ENCODE results near the gene L3HYPDH.
A peak's percentile ranks its signal among the peaks of the same experiment; 100 is the strongest.

Gene L3HYPDH

DNA sequence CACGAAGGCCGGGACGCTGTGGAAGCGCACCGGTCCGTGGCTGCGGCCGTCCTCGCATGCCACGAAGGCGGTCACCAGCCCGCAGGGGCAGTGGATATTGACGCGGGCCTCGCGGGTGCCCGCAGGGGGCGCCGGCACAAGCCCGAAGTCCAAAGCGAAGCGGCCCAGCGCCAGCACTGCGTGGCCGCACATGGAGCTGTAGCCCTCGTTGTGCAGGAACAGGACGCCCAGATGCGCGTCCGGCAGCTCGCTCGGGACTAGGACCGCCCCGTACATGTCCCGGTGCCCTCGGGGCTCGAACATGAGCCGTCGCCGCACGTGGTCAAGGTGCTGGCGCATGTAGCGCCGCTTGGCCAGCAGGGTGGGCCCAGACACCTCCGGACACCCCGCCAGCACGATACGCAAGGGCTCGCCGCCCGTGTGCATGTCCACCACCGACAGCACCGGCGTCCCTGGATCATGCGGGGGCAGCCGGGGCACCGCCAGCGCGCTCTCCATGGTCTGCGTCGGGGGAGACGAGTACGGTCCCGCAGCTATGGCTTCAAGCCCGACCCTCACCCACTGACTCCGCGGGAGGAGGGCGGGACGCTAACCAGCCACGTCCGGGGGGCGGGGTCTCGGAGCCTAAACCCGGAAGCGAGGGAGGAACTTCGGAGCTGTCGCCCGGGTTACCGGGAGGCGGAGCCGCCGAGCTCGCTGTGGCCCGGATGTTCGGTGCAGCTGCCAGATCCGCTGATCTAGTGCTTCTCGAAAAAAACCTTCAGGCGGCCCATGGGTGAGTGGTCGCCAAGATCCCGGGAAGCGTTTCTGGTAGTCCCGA lies at the start of gene L3HYPDH, which contains the start of gene JKAMP:
TSS of gene L3HYPDH (minus strand) at position 590 of the 820 bp plus-strand sequence. CDS start at position 498, 92 bp downstream.
TSS of gene JKAMP (plus strand) at position 699 of the 820 bp plus-strand sequence. CDS start at position 772, 73 bp downstream.
- peak; percentile 66 for DNase-seq (ENCODE audit: low read depth)

DNA sequence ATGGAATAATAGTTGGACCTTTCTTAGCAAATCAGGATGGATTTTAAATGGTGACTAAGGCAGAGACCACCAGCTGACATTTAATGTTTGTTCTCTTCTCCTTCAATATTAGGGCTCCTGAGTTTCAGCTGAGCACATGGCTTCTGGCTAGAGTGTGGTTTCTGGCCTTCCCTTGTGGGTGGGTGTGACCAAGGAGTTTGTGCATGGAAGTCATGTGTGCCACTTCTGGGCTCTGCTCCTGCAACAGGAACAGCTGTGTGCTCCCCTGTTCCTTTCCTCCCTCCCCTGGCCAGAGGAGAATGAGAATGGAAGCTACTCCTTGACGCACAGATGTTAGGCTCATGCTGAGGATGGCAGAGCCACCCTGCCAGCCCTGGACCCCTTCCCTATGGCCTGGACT lies 48.2 kb upstream of the L3HYPDH start:
- no peak for DNase-seq (ENCODE audit: low read depth)

DNA sequence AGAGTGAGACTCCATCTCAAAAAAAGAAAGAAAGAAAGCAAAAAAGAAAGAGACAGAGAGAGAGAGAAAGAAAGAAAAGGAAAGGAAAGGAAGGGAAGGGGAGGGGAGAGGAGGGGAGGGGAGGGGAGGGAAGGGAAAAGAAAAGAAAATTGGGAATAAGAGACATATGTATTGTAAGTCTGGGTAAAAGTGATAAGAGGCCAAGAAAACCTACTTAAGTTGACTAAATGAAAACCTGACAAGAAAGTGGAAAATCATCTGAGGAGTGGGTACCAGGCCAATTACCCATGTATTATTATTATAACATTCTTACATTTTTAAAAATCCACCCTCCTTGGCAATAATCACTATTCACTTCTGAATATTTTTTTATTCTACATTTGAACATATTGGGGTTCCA lies 46.1 kb upstream of the L3HYPDH start:
- no peak for DNase-seq (ENCODE audit: low read depth)

DNA sequence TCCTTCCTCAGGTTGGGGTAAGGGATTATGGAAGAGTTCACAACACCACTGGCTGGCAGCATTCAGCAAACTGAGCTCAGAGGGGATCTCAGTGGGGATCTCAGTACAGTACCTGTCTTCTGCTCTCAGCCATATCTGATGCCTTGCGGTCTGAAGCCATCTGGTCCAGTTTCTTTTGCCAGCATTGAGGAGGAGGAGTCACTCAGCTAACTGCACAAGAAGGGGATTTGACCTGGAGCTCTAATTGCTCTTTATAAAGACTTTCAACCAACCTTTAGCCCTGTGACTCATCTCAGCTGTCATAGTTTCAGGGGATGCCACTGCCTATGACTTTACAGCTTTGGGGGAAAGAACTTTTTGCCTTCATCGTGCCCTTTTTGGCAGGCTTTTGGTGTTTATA lies 45.0 kb upstream of the L3HYPDH start:
- DNase-seq (ENCODE audit: low read depth): no peak

DNA sequence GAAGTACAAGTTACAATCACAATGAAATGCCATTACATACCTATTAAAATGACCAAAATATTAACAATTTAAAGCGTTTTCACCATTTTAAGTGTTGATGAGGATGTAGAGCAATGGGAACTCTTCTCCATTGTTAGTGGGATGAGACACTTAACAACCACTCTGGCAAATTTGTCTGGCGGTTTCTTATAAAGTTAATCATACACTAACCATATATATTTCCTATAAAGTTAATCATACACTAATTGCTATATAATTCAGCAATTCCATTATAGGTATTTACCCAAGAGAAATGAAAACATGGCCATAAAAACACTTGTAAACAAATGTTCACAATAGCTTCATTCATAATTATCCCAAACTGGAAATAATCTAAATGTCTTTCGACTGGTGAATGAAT lies 36.0 kb upstream of the L3HYPDH start:
- DNase-seq (ENCODE audit: low read depth): no peak

DNA sequence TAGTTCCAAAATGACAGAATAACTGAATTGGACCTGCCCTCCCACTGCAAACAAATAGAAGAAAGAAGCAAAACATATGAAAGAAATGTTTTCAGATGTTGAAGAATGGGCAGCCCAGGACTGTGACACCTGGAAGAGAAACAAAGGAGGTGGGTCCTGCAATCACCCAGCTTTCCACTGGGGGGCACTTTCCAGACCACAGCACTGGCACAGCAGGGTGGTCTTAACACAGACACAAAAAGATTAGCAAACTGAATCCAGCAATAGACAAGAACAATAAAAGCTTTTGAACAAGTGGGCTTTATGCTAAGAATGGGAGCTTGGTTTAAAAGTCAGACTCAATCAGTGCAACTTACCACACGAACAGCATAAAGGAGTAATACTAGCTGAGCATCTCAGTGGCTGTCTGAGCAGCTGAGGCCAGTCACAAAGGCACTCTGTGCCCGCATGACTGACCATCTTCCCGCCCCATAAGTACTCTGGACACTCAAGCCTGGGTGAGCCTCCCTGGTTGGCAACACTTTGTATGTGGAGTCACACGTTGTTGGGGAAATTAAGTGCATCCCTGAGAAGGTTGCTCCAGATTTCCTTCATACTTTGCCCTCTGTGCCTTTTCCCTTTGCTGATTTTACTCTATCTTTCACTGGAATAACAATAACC lies 27.8 kb upstream of the L3HYPDH start:
- no peak for DNase-seq (ENCODE audit: low read depth)

DNA sequence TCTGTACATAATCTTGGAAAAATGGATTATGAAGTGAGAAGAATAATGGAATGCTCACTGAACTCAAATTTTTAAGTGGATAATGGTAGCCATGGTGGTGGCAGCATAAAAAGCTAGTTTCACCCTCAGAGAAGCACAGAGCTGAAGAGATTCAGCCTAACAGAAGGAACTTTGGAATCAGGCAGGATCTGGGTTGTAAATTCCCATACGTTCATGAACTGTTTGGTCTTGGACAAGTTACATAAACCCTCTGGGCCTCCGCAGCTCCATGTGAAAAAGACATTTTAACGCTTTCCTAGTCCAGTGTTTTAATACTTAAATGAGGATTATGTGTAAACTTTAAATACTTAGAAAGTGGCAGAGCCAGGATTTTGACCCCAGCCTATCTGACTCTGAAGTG lies 26.8 kb upstream of the L3HYPDH start:
- no peak for DNase-seq (ENCODE audit: low read depth)

DNA sequence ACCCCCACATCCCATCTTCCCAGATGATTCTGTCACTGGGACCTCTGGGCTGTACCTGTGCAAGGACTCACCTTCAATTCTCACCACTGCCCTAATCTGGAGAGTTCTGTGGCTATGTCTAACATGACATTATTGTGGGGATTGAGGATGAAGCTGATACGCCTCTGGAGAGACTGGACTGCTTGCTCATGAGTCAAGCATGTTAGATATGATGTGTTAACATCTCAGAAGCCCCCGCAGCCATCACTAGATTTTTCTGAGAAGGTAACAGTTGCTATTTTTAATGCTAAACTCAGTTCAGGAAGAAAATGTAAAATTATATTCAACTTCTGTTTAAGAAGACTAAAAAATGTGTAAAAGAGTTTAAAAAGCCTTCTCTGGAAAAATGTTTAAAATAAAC lies 25.8 kb upstream of the L3HYPDH start:
- no peak for DNase-seq (ENCODE audit: low read depth)

DNA sequence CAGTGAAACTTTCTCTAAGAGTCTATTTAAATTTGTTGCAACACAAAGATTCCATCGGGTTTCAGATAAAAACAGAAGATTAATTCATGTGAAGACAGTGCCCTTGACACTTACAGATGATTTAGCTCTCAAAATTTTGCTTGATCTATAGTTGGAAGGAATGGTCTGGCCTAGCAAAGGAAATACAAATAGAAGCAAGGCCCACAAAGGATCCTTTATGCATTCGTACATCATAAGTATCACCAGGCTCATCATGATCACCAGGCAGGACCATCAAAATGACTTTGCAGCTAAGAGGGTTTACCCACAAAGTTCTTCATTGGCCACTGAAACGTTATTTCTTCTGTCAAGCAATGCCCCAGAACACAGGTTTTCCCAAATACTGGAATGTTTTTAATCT lies 24.9 kb upstream of the L3HYPDH start:
- DNase-seq (ENCODE audit: low read depth): no peak

DNA sequence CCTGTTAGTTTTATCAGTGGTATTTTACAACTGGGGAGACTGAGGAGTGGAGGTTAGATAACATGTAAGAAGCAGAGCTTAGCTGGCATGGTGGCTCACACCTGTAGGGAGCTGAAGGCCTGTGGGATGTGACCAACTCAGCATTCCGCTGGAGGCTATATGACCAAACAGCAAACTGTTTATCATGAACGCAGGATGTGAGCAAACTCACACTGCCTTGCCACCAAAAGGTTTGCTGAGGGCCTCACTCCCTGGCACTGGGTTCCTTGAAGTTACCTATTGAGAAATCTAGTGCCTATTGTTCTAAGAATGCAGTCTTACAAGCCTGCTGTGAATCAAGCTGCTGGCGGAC lies 23.5 kb upstream of the L3HYPDH start:
- no peak for DNase-seq (ENCODE audit: low read depth)

DNA sequence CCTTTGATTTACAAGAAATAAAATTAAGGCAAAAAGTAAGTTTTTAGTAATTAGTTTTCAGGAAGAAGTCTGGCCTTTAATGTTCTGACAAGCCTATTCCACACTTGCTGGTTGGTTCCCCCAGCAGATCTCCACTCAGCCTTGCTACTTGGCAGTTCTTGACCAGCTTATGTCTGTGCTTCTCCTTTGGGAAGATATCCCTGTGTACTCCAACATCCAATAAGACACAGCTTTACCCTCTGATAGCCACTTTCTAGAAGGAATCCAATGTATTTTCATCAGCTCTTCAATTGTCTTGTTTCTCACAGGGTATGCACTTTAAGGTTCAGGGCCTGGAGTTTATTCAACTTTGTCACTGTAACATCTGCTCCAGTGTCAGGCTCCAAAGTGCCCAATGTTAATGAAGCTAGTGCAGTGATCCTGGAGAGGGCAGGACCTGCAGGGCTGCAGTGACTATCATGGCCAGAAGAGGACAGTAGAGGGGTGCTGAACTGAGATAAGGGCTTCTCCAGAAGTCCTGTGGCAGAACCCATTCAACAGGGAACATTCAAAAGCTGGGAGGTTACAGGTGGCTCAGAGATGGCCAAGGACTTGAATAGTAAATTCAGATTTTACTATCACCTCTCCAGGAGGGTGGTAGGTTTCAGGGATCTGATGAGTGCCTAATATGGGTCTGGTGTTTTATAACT lies 23.0 kb upstream of the L3HYPDH start:
- DNase-seq (ENCODE audit: low read depth): no peak

DNA sequence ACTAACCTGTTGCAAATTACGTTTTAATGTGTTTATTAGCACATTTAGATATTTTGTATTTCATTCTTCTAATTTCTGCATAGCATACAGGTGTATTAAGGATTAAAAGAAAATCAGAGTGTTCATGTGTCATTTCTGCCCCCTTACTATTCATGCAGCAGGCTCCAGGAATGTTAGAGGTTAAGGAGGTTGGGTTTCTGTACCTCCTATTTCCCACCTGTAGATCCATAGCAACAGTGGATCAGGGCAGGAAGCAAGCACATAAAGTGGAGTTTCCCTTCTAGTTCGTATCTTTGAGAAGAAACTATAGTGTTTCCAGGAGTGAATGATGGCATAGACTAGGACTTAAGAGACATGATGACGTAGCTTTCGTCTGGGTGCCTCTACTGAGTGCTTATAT lies 19.0 kb upstream of the L3HYPDH start:
- no peak for DNase-seq (ENCODE audit: low read depth)

DNA sequence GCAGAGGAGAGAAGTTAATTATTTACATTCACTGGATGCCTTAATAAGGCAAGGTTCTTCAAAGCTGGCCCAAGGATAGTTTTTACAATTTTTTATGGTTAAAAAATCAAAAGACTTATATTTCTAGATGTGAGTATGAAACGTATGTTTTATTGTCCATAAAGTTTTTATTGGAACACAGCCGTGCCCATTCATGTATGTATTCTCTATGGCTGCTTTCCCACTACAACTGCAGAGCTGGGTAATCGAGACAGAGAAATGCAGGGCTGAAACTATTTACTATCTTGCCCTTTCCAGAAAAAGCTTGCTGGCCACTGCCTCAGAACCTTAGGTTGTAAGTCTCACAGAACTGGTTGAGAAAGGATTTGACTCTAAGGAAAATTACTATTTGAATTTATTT lies 16.5 kb upstream of the L3HYPDH start:
- DNase-seq (ENCODE audit: low read depth): no peak

DNA sequence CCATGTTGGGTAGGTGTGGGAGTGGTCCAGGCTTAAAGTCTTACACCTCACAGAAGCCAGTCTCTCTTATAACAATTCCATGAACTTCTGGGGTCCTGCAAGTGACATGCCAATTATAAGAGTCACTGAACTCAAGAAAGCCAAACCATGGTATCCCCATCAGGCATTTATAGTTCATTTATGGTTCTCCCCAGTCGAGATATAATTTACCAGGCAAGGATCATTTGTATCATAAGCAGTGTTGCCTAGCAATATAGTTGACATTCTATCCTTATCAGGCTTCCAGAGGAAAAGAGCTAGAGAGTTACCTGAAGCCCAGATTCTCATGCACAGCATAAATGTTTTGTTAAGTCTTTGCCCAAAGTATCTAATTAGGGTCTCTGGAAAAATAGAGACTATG lies 8.2 kb upstream of the L3HYPDH start:
- DNase-seq (ENCODE audit: low read depth): no peak

DNA sequence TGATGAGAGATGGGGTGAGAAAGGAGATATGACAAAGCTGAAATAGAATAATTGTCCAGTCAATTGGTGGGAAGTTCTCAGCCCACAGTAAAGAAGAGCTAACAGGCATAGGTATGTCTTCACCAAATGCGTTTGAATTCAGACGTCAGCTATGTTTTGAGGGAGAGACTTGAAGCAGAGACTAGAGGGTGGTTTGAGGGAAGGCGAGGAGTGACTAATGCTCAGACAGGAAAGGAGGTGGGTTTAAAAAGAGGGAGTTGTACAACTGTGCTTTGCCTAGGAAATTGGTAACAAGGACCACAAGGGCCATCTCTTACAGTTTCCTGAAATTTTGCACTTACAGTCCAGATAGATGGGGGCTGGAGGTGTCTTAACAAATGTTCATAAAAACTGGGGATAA lies 6.5 kb upstream of the L3HYPDH start:
- DNase-seq (ENCODE audit: low read depth): no peak

DNA sequence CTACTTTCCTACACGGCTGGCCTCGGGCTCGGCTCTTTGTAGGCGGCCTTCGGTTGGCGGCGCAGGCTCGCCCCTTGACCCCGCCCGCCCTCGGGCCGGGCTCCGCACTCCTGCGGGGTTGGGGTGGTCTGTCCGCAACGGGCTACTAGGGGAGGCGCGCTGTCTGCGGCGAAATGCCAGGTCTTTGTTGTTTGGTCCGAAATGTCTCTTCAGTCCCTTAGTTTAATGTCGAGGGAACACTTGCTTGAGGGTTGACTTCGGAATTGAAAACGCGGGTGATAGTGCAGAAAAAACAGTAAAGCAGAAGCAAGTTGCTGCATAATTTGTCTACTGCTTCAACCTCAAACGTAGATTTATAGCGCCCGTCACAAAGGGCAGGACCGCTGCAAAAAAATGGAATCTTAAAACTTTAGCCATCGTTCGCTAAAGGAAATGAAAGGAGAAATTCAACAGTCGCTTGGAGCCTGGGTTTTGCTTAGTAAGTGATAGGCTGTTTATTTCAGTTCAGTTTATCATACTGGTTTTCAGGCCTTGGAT lies 499 bp upstream of the L3HYPDH start:
- DNase-seq (ENCODE audit: low read depth): no peak

DNA sequence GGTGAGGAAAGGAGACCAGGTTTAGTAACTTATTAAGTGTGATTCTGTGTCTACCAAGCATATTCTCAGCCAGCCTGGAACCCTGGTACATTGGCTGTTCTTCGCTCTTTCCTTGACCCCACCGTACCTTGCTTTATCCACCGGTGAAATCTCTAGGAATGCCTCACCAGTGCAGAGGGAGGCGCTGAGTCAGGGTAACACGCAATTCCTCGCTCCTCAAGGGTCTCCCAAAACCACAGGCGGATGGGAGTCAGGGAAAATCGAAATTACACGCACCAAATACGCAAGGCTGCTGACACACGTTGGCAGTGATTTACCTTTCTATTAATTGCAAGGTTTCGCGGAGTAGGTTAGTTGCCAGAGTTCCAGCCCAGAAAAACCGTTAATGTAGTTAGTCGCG lies 845 bp downstream of the L3HYPDH start:
- DNase-seq (ENCODE audit: low read depth): no peak

DNA sequence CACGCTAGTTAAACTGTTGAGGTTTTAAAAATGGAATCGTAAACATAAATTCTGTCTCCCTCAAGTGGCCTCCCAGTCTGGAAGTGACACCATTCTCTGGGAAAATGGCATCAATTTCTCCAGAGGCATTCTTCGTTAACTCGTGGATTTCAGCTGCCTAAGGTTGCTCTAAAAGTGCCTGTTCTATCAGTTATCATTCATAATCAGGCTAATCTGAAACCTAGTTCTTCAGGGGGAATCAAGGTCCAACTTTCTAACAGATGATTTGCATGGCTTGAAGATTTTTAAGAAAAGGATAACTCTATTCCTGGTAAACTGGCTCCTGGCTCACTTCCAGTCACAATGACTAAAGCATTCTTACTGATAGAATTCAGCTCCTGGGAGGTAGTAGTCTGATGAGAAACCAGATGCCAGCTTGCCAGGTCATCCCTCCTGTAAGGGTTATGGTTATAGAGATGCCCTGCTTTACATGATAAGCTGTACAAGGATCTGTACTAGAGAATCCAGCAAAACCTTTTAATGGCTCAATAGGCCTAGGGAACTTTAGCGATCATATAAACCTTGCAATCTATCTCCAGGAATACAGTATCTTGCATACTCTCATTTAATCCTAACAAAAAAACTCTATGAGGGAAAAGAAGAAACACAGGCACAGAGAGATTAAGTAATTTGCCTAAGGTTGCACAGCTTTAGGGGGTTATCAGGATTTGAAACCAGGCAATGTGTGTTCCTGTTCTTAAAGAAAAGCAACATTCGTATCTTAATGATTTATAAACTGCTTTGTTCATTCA lies 1.5 kb downstream of the L3HYPDH start:
- peak; percentile 79 for DNase-seq (ENCODE audit: low read depth)

DNA sequence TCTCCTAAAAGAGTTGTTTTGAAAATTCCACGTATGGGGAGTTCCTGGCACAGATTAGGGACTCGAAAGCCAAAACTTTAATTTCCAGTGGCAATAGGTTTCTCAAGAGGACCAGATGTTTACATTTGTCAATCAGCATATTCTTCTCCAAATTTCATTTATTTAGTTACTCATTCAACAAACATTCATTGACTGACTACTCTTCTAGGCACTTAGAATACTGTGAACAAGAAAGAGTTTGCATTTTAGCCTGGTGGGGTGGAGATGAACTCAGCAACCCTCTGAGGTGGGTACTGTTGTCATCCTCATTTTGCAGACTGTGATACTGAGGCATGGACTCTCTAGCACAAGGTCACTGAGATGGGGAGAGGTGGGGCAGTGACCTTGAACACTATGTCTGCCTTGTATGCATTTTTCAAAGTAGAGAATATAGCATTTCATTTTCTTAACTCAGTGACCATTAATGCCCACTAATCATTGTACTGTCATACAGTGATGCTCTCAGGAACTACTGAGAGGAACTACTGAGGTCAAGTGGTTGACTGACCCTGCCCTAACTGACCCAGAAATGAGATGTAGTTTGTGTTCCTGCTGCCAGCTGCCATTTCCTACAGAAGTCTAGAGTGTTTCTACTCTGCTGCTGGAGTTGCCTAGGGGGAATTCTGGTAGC lies 2.2 kb downstream of the L3HYPDH start:
- DNase-seq (ENCODE audit: low read depth): no peak

DNA sequence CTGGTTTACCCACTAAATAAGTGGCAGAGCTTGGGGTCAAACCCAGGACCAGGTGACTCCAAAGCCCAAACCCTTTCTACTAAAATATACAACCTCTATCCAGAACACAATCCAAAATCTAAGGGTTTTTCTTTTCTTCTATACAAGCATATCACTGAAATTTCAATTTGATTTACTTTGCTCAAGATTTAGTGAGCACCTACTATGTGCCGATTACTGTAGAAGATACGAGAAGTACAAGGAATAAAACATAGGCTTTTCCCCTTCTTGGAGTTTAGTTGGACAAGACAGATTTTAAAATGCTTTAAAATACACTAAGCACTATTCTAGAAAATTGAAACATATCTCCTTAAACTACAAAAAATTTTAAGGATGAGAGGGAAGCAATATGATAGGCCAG lies 2.8 kb downstream of the L3HYPDH start:
- DNase-seq (ENCODE audit: low read depth): no peak

DNA sequence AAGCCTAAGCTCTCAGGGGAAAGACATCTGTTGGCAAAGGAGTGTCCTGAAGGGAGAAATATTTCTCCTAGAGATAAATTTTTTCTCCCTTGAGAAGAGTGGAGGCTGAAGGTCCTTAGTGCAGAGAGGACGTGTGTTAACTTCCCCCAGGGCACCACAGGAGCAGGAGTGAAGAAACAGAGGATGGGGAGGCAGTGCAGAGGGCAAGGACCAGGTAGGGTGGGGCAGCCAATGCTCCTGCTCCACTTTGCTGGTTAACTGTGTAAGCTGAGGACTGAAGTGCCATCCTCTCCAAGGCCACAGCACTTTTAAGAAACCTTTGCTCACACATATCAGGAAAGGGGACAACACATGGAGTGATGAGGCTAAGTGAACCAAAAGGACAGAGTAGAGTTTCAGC lies 4.0 kb downstream of the L3HYPDH start:
- no peak for DNase-seq (ENCODE audit: low read depth)
